ENCODE measurements around the gene PRKCE. TPM values are rescaled to one million over a fixed set of nuclear protein-coding genes. Genes with fewer than 3 reads are reported as not detected.

PRKCE gene
- total RNA-seq, 1 donor from 2014 or later: 24.2 TPM

- H3K36me3 Mint-ChIP-seq (ENCODE audit: low read depth, unreplicated experiment): peaks cover 20% of the 10 kb centered on the region
- no peak overlapping the region for H3K27ac Mint-ChIP-seq (ENCODE audit: unreplicated experiment)
- peaks cover 22% of the 10 kb centered on the region for H3K4me1 Mint-ChIP-seq (ENCODE audit: unreplicated experiment)
- DNase-seq (ENCODE audit: low spot score): no peak
- TF ChIP-seq CTCF (IDR thresholded peaks at IDR 0.05; ENCODE audit: unreplicated experiment): no peak
- peaks cover 14% of the 10 kb centered on the region for H3K27me3 Mint-ChIP-seq (ENCODE audit: unreplicated experiment)
- H3K4me3 Mint-ChIP-seq (ENCODE audit: unreplicated experiment): peak overlapping the region; percentile 57
- no peaks in the 10 kb centered on the region for H3K9me3 Mint-ChIP-seq (ENCODE audit: unreplicated experiment)
These were observed 511.0 kb downstream of the PRKCE start for GRCh38 chr2:46162329-46163097.

GRCh38 chr2:46163098-46163430, 511.6 kb downstream of the PRKCE start:
- TF ChIP-seq CTCF (IDR thresholded peaks at IDR 0.05; ENCODE audit: unreplicated experiment): no peak
- Mint-ChIP-seq H3K4me3 (ENCODE audit: unreplicated experiment) (no peak overlapping the region), H3K4me1 (ENCODE audit: unreplicated experiment) (peaks cover 17% of the 10 kb centered on the region), H3K27me3 (ENCODE audit: unreplicated experiment) (peaks cover 14% of the 10 kb centered on the region), H3K9me3 (ENCODE audit: unreplicated experiment) (no peaks in the 10 kb centered on the region), H3K27ac (ENCODE audit: unreplicated experiment) (no peak overlapping the region), H3K36me3 (ENCODE audit: low read depth, unreplicated experiment) (peaks cover 20% of the 10 kb centered on the region)
- DNase-seq (ENCODE audit: low spot score): no peak

- no peak for DNase-seq (ENCODE audit: low spot score)
- Mint-ChIP-seq H3K4me3 (ENCODE audit: unreplicated experiment) (peak overlapping the region; percentile 33), H3K27ac (ENCODE audit: unreplicated experiment) (no peak overlapping the region), H3K27me3 (ENCODE audit: unreplicated experiment) (peaks cover 14% of the 10 kb centered on the region), H3K36me3 (ENCODE audit: low read depth, unreplicated experiment) (peaks cover 20% of the 10 kb centered on the region), H3K4me1 (ENCODE audit: unreplicated experiment) (peaks cover 21% of the 10 kb centered on the region), H3K9me3 (ENCODE audit: unreplicated experiment) (no peaks in the 10 kb centered on the region)
- no peak for TF ChIP-seq CTCF (IDR thresholded peaks at IDR 0.05; ENCODE audit: unreplicated experiment)
These were observed 512.5 kb downstream of the PRKCE start for GRCh38 chr2:46163804-46164528.

GRCh38 chr2:46164529-46165301, 513.2 kb downstream of the PRKCE start:
- Mint-ChIP-seq H3K36me3 (ENCODE audit: low read depth, unreplicated experiment) (peaks cover 17% of the 10 kb centered on the region), H3K4me1 (ENCODE audit: unreplicated experiment) (peaks cover 21% of the 10 kb centered on the region), H3K27me3 (ENCODE audit: unreplicated experiment) (peaks cover 14% of the 10 kb centered on the region), H3K9me3 (ENCODE audit: unreplicated experiment) (no peaks in the 10 kb centered on the region), H3K4me3 (ENCODE audit: unreplicated experiment) (no peak overlapping the region), H3K27ac (ENCODE audit: unreplicated experiment) (peak overlapping the region; percentile 11)
- no peak for DNase-seq (ENCODE audit: low spot score)
- no peak for TF ChIP-seq CTCF (IDR thresholded peaks at IDR 0.05; ENCODE audit: unreplicated experiment)

Measured in endothelial cell (in vitro differentiated cells).